Measurements from ENCODE around the gene OBI1. TPM values are rescaled to one million over a fixed set of nuclear protein-coding genes. Genes with fewer than 3 reads are reported as not detected.

Gene OBI1
- total and polyA plus RNA-seq, 10 of the 15 experiments (the other 5 are each of a cell fraction or from before 2014, with no cell fraction given) = 15.5 to 34.2 (median 22.0) TPM

- intact Hi-C loops (cut with micrococcal nuclease; ENCODE audit: unreplicated experiment) (no loop called here), in situ Hi-C loops (cut with MboI) (no loop called here)
- H3K9me3 ChIP-seq (replicated peaks; ENCODE audit: control insufficient read depth, insufficient read depth, low read length) = no peaks in the 10 kb centered on the region
- H3K27me3 ChIP-seq (replicated peaks in 1 of 2; ENCODE audit: control insufficient read depth in 2 of 2, insufficient read depth in 2 of 2, low read length in 1 of 2) = no peaks in the 10 kb centered on the region; a peak in 1 of 4 replicates
- BruUV-seq (replicated peaks) = no TSS peak
- SMC1A ChIA-PET (ENCODE audit: uncharacterized antibody, unreplicated experiment) = no interaction called here
- H3K4me3 ChIP-seq = no peak overlapping the region
- H3K9ac ChIP-seq (ENCODE audit: control insufficient read depth, insufficient read depth, low read length) = no peak overlapping the region
- TF ChIP-seq POLR2AphosphoS5 (IDR thresholded peaks at IDR 0.05; ENCODE audit: low read length) (no peak), NR2F1 (conservative IDR thresholded peaks at IDR 0.05) (no peak), HDAC6 (IDR thresholded peaks at IDR 0.05; ENCODE audit: unreplicated experiment) (no peak), BMI1 (IDR thresholded peaks at IDR 0.05; ENCODE audit: borderline replicate concordance) (no peak), ZNF274 (IDR thresholded peaks at IDR 0.05; ENCODE audit: insufficient read depth, insufficient read length) (no peak), TARDBP (IDR thresholded peaks at IDR 0.05; ENCODE audit: borderline replicate concordance) (no peak), MTA2 (IDR thresholded peaks at IDR 0.05; ENCODE audit: low read depth) (no peak), BRCA1 (IDR thresholded peaks at IDR 0.05; ENCODE audit: low read depth, low read length) (no peak), RCOR1 (conservative IDR thresholded peaks at IDR 0.05; ENCODE audit: low read depth, low read length) (no peak), IRF4 (IDR thresholded peaks at IDR 0.05; ENCODE audit: low read depth, low read length) (no peak), NBN (IDR thresholded peaks at IDR 0.05) (no peak), SIN3A (IDR thresholded peaks at IDR 0.05; ENCODE audit: low read depth, low read length) (no peak), CHD4 (IDR thresholded peaks at IDR 0.05) (no peak), EGR1 (IDR thresholded peaks at IDR 0.05; ENCODE audit: borderline replicate concordance in 1 of 2, low read depth in 2 of 2, low read length in 2 of 2) (no peak), CBX3 (IDR thresholded peaks at IDR 0.05; ENCODE audit: borderline replicate concordance, low read depth) (no peak), MAX (IDR thresholded peaks at IDR 0.05; ENCODE audit: low read depth, low read length) (no peak), CBFB (IDR thresholded peaks at IDR 0.05; ENCODE audit: low read depth) (no peak)
- TF ChIP-seq, protein P1, sequence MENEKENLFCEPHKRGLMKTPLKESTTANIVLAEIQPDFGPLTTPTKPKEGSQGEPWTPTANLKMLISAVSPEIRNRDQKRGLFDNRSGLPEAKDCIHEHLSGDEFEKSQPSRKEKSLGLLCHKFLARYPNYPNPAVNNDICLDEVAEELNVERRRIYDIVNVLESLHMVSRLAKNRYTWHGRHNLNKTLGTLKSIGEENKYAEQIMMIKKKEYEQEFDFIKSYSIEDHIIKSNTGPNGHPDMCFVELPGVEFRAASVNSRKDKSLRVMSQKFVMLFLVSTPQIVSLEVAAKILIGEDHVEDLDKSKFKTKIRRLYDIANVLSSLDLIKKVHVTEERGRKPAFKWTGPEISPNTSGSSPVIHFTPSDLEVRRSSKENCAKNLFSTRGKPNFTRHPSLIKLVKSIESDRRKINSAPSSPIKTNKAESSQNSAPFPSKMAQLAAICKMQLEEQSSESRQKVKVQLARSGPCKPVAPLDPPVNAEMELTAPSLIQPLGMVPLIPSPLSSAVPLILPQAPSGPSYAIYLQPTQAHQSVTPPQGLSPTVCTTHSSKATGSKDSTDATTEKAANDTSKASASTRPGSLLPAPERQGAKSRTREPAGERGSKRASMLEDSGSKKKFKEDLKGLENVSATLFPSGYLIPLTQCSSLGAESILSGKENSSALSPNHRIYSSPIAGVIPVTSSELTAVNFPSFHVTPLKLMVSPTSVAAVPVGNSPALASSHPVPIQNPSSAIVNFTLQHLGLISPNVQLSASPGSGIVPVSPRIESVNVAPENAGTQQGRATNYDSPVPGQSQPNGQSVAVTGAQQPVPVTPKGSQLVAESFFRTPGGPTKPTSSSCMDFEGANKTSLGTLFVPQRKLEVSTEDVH (IDR thresholded peaks at IDR 0.05; ENCODE audit: low read depth, partially characterized antibody) = no peak
- TF ChIP-seq, protein P2, sequence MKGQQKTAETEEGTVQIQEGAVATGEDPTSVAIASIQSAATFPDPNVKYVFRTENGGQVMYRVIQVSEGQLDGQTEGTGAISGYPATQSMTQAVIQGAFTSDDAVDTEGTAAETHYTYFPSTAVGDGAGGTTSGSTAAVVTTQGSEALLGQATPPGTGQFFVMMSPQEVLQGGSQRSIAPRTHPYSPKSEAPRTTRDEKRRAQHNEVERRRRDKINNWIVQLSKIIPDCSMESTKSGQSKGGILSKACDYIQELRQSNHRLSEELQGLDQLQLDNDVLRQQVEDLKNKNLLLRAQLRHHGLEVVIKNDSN (IDR thresholded peaks at IDR 0.05; ENCODE audit: borderline replicate concordance, extremely low read length, insufficient read depth, low read depth, low read length) = no peak
- FAIRE-seq = no peak
- no peaks in the 10 kb centered on the region for H3K4me1 ChIP-seq (ENCODE audit: control insufficient read depth, insufficient read depth, low read length)
- POLR2A ChIA-PET = no interaction called here
- no peaks in the 10 kb centered on the region for H3K79me2 ChIP-seq (ENCODE audit: control insufficient read depth, insufficient read depth, low read length)
- no peak for ATAC-seq
- no peak overlapping the region for H3K27ac ChIP-seq (ENCODE audit: control insufficient read depth, insufficient read depth)
- H3K36me3 ChIP-seq (ENCODE audit: control insufficient read depth in 2 of 2, insufficient read depth in 2 of 2, low read length in 1 of 2) = no peaks in the 10 kb centered on the region
- RAD21 ChIA-PET (ENCODE audit: unreplicated experiment) = no interaction called here
- H4K20me1 ChIP-seq (ENCODE audit: control insufficient read depth, insufficient read depth) = no peaks in the 10 kb centered on the region
- WGBS (ENCODE audit: insufficient coverage, insufficient replicate concordance, low lambda C conversion rate, missing lambda C conversion rate) = 0% methylated on average over 1 of the region's 1 CpG
- CTCF ChIA-PET = interaction anchor here (1.2 kb wide), 1 partner anchor 438 kb away, joined by 3 read pairs; no protein-coding TSS in a partner anchor
- no peak for DNase-seq (ENCODE audit: low read depth, low spot score)
- H2AFZ ChIP-seq (ENCODE audit: control insufficient read depth, low read depth, low read length) = no peak overlapping the region
- H3K4me2 ChIP-seq (ENCODE audit: control insufficient read depth, insufficient read depth) = no peak overlapping the region
Measured at GRCh38 chr13:78679329-78679728, 20.4 kb upstream of the OBI1 start.
